Heart left ventricle (tissue), 13 donors: ENCODE results near the gene ADAM15.

Source experiments
- CTCF ChIP-seq, 12 donors: fragments of 200-600 bp; sonication (generic) in 4 of 12; IDR thresholded peaks; one replicate each; pipeline versions ENCODE4 v1.5.0 to v1.8.0; 2018 to 2022; ENCODE audit warnings: antibody characterized with exemption in 12 of 12, mild to moderate bottlenecking in 5 of 12
- POLR2A ChIP-seq, 2 donors: fragments of 450-650 bp; IDR thresholded peaks; one replicate each; pipeline ENCODE4 v1.6.1; 2017; ENCODE audit warnings: antibody characterized with exemption in 2 of 2, mild to moderate bottlenecking in 2 of 2, moderate library complexity in 2 of 2
- donor health status: ischemic (EF 13 %, LVEDD 7.1; RV severe dilation, severe dysfunction).
- donor health status: DM: no; HTN: yes; CAD: no.
- donor health status: DM: no; HTN: no; CAD: no.
- donor health status: ischemic (EF 25% LVEDD 6.9; RV normal size, moderate dysfunction).
- donor health status: ischemic (EF 25% LVEDD 5.7; RV mildly dilated, moderate dysfunction).
- donor health status: ischemic (EF 35%, LVEDD 5.7; RV mildly dilated, moderate dysfunction).
- donor health status: nonischemic (EF 11% LVEDD 7.7; RV severe dilation, severe dysfunction).
- donor health status: DM: yes; HTN: yes; CAD: no.
- donor health status: PGD.
- donor health status: ischemic (EF 29% LVEDD 5.4; RV normal size, mild dysfunction).
- donor health status: nonischemic (EF 23%, LVEDD 6.1; RV moderate dilation, normal function).

GRCh38 chr1:155071701-155072100 lies 20.6 kb downstream of the ADAM15 start:
- no peak for TF ChIP-seq CTCF (IDR thresholded peaks at IDR 0.05)
- no peak for TF ChIP-seq POLR2A (IDR thresholded peaks at IDR 0.05)
